Measurements from ENCODE around the gene HSP90AA1. TPM values are rescaled to one million over a fixed set of nuclear protein-coding genes. Genes with fewer than 3 reads are reported as not detected.

Gene HSP90AA1
- total and polyA plus RNA-seq, 2 of the 8 experiments (the other 6 are each of a cell fraction or from before 2014, with no cell fraction given) = 339 to 878 TPM

GRCh38 chr14:102035914-102036313 is 50.9 kb downstream of the HSP90AA1 start:
- ChIA-PET POLR2A (ENCODE audit: partially characterized antibody) (no interaction called here), CTCF (ENCODE audit: partially characterized antibody) (interaction anchor here (0.6 to 1.9 kb wide), 3 partner anchors 10 to 260 kb away, joined by 3 to 6 read pairs (median 3); no protein-coding TSS in a partner anchor)
- H3K4ac ChIP-seq (replicated peaks; ENCODE audit: insufficient read length, low read depth, low read length) = no peak overlapping the region
- H2BK5ac ChIP-seq (ENCODE audit: low read depth, low read length) = no peak overlapping the region
- H3K14ac ChIP-seq (ENCODE audit: insufficient read length) = no peak overlapping the region
- H2AFZ ChIP-seq (ENCODE audit: low read length) = no peak overlapping the region
- H4K20me1 ChIP-seq (replicated peaks in 1 of 2; ENCODE audit: control insufficient read depth in 1 of 2, insufficient read depth in 2 of 2, low read length in 2 of 2) = peaks cover 3 to 6% of the 10 kb centered on the region in 2 experiments
- DNase-seq (ENCODE audit: low read depth in 1 of 2, low spot score in 2 of 2) (no peak), FAIRE-seq (no peak)
- H3K4me2 ChIP-seq (ENCODE audit: insufficient read depth in 1 of 2, low read depth in 2 of 2, low read length in 2 of 2) = no peak overlapping the region
- no peak overlapping the region for H2BK15ac ChIP-seq (ENCODE audit: low read length)
- no peak overlapping the region for H3K27ac ChIP-seq (ENCODE audit: low read depth, low read length)
- H3K23ac ChIP-seq (ENCODE audit: insufficient read length) = no peak overlapping the region
- H3K23me2 ChIP-seq (ENCODE audit: low read depth, low read length) = no peaks in the 10 kb centered on the region
- H3K79me1 ChIP-seq (ENCODE audit: low read depth, low read length) = no peaks in the 10 kb centered on the region
- no peaks in the 10 kb centered on the region for H3K79me2 ChIP-seq (ENCODE audit: control insufficient read depth in 1 of 2, insufficient read depth in 2 of 2, low read length in 2 of 2)
- H4K5ac ChIP-seq (ENCODE audit: insufficient read length, low read depth, low read length) = no peak overlapping the region
- no peak overlapping the region for H3K4me3 ChIP-seq (ENCODE audit: extremely low read depth in 1 of 4, insufficient read depth in 2 of 4, low read depth in 3 of 4, low read length in 4 of 4)
- H3K4me1 ChIP-seq (replicated peaks in 1 of 4; ENCODE audit: control insufficient read depth in 3 of 4, insufficient read depth in 4 of 4, low read length in 3 of 4) = no peaks in the 10 kb centered on the region
- H2AK5ac ChIP-seq (ENCODE audit: low read depth, low read length) = no peak overlapping the region
- H3K9ac ChIP-seq (replicated peaks in 1 of 4; ENCODE audit: extremely low read depth in 1 of 4, low read depth in 3 of 4, low read length in 3 of 4) = no peak overlapping the region
- H4K91ac ChIP-seq (replicated peaks; ENCODE audit: insufficient read length, low read length) = no peak overlapping the region
- no peaks in the 10 kb centered on the region for H3K27me3 ChIP-seq (replicated peaks in 1 of 4; ENCODE audit: control insufficient read depth in 3 of 4, extremely low read depth in 1 of 4, insufficient read depth in 3 of 4, low read length in 3 of 4)
- WGBS, 2 experiments (ENCODE audit: extremely low coverage in 1 of 2, insufficient coverage in 1 of 2, insufficient read length in 1 of 2, insufficient replicate concordance in 2 of 2, low coverage in 1 of 2, low lambda C conversion rate in 2 of 2, missing lambda C conversion rate in 1 of 2) = 99% methylated on average over 9 of the region's 9 CpGs; no CpG with 5 or more reads in 1 of the 2 experiments
- no peak for TF ChIP-seq TAF1 (IDR thresholded peaks at IDR 0.05; ENCODE audit: low read depth, low read length)
- no peak for TF ChIP-seq ASH2L (IDR thresholded peaks at IDR 0.05; ENCODE audit: low read length)
- no peak for TF ChIP-seq CEBPB (IDR thresholded peaks at IDR 0.05; ENCODE audit: low read depth, low read length)
- TF ChIP-seq TEAD4 (IDR thresholded peaks at IDR 0.05; ENCODE audit: low read depth, low read length) = no peak
- TF ChIP-seq EGR1 (IDR thresholded peaks at IDR 0.05; ENCODE audit: borderline replicate concordance, low read depth, low read length) = no peak
- TF ChIP-seq SP2 (IDR thresholded peaks at IDR 0.05; ENCODE audit: low read length) = no peak
- TF ChIP-seq RBBP5 (IDR thresholded peaks at IDR 0.05; ENCODE audit: borderline replicate concordance, low read depth, low read length) = no peak
- H2BK120ac ChIP-seq (replicated peaks; ENCODE audit: low read depth, low read length) = no peak overlapping the region
- no peak overlapping the region for H3K18ac ChIP-seq (ENCODE audit: extremely low read depth, low read length)
- H3K9me3 ChIP-seq (ENCODE audit: insufficient read depth in 2 of 2, low read depth in 1 of 2, low read length in 1 of 2) = no peaks in the 10 kb centered on the region
- no peak overlapping the region for H2BK20ac ChIP-seq (ENCODE audit: low read length)
- no peak overlapping the region for H2BK12ac ChIP-seq (ENCODE audit: low read depth, low read length)
- H3K36me3 ChIP-seq (ENCODE audit: control insufficient read depth in 2 of 4, insufficient read depth in 4 of 4, low read length in 3 of 4) = peaks cover 49 to 93% (median 82%) of the 10 kb centered on the region in 4 experiments
- H4K8ac ChIP-seq (ENCODE audit: extremely low read depth, insufficient read depth, low read length) = no peak overlapping the region
- no peak overlapping the region for H3K56ac ChIP-seq (replicated peaks; ENCODE audit: insufficient read length, low read depth, low read length)

Data from H1 (cell line).